Bone marrow (tissue), 2 donors: ENCODE measurements around the gene C5AR1.
"Not testable (repeated sequence)": the region's sequence is repeated elsewhere in the genome, so short reads cannot be mapped to it uniquely, and the experiment has no call there.

ENCODE experiments used
- DNase-seq, 2 donors: peaks; one replicate each; lab custom pipeline; 2025; lab: John Stamatoyannopoulos, UW

Gene C5AR1

GRCh38 chr19:47309608-47310007 is at the start of gene C5AR1:
C5AR1 (plus strand) TSS chr19:47309861; CDS start chr19:47309896, 35 bp downstream.
- peak in 1 of 2 donors; percentile 23 for DNase-seq

- no peak for DNase-seq
Measured at GRCh38 chr19:47260476-47260875, 49.2 kb upstream of the C5AR1 start.

DNA sequence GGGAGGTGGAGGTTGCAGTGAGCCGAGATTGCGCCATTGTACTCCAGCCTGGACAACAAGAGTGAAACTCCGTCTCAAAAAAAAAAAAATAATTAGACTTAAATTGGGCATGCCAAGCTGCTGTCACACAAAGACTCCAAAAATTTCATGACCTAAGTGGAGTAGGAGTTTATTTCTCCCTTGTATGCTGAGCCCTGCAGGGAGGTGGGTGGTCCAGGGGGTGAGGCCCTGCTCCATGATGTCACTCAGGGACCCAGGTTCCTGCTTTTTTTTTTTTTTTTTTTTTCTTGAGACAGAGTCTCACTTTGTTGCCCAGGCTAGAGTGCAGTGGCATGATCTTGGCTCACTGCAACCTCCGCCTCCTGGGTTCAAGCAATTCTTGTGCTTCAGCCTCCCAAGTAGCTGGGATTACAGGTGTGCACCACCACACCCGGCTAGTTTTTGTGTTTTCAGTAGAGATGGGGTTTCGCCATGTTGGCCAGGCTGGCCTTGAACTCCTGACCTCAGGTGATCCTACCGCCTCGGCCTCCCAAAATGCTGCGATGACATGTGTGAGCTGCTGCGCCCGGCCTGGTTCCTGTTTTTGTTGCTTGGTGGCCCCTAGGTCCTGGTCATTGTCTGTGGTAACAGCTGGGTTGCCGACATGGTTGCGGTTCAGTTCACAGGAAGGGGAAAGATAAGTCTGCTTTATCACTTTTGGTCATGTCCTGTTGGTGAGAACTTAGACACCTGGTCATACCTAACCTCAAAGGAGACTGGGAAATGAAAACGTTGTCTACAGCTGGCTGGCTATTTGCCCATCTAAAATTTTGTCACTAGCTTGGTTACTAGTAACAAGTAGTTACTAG is 47.5 kb upstream of the C5AR1 start:
- DNase-seq, result not testable (repeated sequence)

DNA sequence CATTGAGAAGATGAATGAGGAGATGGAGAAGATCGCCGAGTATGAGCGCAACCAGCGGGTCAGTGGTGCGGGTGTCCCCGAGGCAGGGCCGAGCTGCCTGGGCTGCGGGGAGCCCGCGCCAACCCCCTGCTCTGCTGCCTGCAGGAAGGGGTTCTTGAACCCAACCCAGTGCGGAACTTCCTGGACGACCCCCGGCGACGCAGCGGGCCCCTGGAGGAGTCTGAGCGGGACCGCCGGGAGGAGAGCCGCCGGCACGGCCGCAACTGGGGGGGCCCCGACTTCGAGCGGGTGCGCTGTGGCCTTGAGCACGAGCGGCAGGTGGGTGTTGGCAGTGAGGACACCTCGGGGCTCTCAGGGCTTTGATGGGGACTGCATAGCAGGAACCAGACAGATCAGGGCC is 45.0 kb upstream of the C5AR1 start:
- no peak for DNase-seq

GRCh38 chr19:47266401-47266941 is 43.2 kb upstream of the C5AR1 start:
- no peak for DNase-seq

GRCh38 chr19:47267350-47267759 is 42.3 kb upstream of the C5AR1 start:
- DNase-seq, result no peak

GRCh38 chr19:47268028-47268427 is 41.6 kb upstream of the C5AR1 start:
- no peak for DNase-seq

- no peak for DNase-seq
Measured at GRCh38 chr19:47269596-47269995, 40.1 kb upstream of the C5AR1 start.

- no peak for DNase-seq
Measured at GRCh38 chr19:47270408-47270807, 39.3 kb upstream of the C5AR1 start.

GRCh38 chr19:47271949-47272348 is 37.7 kb upstream of the C5AR1 start:
- DNase-seq, result no peak

- DNase-seq, result no peak
Measured at GRCh38 chr19:47272448-47273312, 37.0 kb upstream of the C5AR1 start.

DNA sequence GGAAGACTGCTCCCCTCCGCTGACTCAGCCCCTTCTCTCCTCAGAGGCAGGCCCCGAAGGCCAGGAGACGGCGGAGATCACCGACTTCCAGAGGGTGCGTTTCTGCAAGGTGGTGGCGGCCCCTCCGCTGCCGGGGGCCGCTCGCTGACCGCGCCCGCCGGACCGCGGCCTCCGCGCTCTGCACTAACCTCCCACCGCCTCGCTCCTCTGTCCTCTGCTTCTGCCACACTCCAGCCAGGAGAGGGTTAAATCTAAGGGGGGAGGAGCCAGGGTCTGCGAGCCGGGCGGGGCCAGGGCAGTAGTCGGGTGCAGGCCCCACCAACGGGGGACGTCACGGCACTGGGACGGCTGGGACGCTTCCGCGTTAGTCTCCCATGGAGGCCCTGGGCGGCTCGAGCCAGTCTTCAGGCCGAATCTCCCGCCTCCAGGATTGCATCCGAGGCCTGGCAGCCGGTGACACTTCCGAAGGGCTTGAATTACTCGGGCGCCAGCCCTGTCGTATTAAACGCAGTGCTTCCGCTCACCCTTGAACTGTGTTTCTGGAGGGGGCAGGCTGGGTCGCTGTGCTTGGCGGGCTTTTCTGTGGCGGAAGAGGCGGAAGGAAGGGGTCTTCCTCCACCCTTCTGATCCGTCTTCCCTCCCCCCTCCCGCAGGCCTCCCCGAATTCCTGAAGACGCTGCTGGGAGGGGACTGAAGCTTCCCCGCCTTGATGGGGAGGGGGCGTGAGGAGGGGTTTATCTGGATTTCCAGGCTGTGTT is 36.2 kb upstream of the C5AR1 start:
- DNase-seq, result peak; percentile 81 to 88

DNA sequence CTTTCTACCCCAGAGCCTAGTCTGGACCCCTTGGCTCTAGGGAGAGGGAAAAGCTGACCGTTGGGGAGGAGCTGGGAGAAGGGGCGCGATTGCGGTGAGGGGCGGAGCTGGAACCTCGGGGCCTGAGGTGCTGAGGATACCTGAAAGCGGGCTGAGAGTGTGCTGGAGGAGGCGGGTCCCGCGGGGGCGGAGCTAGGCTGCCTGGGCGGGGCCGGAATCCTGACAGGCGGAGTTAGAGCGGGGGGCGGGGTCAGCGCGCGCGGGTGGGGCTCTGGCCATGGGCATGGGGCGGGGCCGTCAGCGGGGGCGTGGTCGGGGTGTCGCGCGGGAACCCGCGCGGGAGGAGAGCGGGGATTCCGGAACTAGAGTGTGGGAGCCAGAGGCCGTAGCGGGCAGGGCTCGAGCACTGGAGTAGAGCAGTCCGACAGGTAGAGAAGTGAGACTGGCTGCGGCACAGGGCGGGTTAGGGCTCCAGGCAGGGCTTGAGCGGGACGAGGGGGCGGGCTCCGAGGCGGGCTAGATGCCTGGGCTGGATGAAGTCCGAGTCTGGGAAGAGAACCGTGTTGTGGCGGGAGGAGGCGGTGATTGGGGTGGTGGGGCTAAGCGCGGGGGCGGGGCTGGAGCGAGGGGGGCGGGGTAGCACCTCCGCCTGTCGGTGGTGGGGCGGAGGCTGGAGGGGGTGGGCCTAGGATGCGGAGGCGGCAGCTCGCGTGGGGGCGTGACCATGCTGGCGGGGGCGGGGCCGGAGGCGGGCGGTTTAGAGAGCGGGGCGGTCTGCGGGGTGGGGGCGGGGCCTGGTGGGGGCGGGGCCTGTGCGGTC is 35.4 kb upstream of the C5AR1 start, which contains the start of gene INAFM1:
INAFM1 (plus strand) TSS at position 815 of the 820 bp plus-strand sequence. CDS start 35 bp downstream, outside the sequence.
- DNase-seq, result peak; percentile 88 to 99

DNA sequence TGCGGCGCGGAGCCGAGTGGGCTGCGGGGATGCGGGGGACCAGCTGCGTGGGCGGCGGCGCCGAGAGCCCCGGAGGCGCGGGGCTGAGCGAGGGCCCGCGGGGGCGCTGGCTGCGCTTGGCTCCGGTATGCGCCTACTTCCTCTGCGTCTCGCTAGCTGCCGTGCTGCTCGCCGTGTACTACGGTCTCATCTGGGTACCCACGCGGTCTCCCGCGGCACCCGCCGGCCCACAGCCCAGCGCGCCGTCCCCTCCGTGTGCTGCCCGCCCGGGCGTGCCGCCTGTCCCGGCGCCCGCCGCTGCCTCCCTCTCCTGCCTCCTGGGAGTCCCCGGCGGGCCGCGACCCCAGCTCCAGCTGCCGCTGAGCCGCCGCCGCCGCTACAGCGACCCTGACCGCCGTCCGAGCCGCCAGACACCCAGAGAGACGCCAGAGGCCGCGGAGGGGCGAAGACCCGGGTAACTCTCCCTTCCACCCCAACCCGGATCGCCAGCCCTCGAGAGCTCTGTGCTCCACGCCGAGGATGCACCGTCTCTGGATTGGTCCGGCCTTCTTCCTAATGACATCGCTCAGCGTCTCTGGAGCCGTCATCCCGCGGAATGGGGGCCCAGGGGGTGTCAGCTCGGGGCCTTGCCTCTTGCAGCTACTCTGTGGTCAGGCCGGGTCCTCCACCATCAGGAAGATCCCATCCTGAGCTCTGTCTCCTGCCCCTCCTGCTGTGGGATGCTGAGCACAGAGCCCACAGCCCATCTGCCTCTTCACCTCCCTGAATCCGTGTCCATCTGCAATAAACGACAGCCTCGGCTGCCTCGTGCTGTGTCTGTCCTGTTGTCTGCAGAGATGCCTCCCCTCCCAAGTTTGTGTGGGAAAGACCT is 34.5 kb upstream of the C5AR1 start:
- no peak for DNase-seq

DNA sequence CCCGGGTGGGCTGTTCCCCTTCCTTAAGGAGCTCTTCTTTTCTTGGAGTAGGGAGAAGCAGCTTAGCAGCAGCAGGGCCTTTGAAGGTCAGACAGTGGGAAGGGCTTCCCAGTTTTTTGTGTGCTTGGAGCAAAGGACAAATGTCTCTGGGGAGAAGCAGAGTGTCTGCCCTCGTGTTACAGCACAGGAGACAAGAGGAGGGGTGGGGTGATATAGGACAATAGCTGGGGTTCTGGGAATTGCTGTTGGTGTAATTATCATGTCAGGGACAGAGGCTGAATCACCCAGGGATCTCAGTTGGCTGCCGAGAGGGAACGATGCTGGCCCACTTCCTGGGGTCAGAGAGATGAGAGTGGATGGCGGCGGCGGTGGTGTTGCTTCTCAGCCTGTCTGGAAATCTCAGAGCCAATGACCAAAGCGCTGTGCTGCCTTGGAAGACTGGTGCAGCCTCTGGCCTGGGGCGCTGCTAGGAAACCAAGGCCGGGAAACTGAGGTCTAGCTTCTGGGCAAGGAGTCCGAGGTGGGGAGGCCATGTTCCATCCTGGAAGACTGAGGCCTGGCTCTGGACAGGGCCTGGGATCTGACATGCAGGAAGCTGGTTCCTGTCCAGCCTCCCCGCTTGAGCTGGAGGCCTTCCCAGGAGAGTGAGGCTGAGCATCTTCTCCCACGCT is 33.7 kb upstream of the C5AR1 start:
- no peak for DNase-seq

GRCh38 chr19:47276513-47276912 is 33.1 kb upstream of the C5AR1 start:
- not testable (repeated sequence) for DNase-seq

GRCh38 chr19:47280183-47280797 is 29.4 kb upstream of the C5AR1 start:
- peak in 1 of 2 donors; percentile 6 for DNase-seq

DNA sequence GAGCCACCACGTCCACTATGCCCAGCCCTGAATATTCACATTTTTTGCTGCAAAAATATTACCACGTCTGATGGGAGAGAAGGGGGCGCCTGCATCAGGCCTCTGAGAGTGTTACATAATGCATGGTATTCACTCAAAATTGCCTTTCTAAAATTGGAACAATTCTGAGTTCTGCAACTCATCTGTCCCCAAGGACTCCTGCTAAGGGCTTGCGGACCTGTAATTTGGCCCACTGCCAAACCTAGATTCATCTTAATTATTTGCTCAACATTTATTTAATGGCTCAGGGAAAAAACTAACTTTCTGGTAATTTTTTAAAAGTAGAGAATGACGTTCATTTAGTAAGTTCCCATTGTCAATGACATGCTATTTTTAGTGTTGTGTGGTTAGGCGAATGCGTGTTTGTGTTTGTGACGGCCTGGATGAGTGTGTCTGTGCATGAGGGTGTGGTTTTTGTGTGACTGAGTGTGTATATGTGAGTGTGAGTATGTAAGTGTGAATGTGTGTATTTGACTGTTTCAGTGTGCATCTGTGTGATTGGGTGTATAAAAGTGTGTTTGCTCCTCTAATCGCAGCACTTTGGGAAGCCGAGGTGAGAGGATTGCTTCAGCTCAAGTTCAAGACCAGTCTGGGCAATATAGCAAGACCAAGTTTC is 26.1 kb upstream of the C5AR1 start:
- no peak for DNase-seq
